Natural killer cell treated with Interleukin-12 subunit alpha and Interleukin-12 subunit beta and Interleukin-15 and Interleukin-18, amount 100 ng/mL, for 72 hours (primary cell): ENCODE results near the gene PIAS1. TPM values are rescaled to one million over a fixed set of nuclear protein-coding genes. Genes with fewer than 3 reads are reported as not detected.
A peak's percentile ranks its signal among the peaks of the same experiment; 100 is the strongest.
"Not testable (repeated sequence)": the region's sequence is repeated elsewhere in the genome, so short reads cannot be mapped to it uniquely, and the experiment has no call there.

ENCODE experiments used
- ATAC-seq, 2 donors: fragments of 150-1000 bp; cut with Tn5 transposase in 1 of 2; sonication (Bioruptor Pico), chemical (Tn5 transposase) in 1 of 2; 2 replicates each; pipeline ENCODE4 v1.10.0; 2021
- DNase-seq: peaks from one replicate; pipeline ENCODE4 v3.0.0; 2022; ENCODE audit warnings: low spot score
- H3K27ac Mint-ChIP-seq, 2 donors: 1 replicate in 1 of 2; 2 replicates in 1 of 2; pipeline ENCODE4 v1.8.0; 2022; ENCODE audit warnings: mixed read lengths in 2 of 2, mild to moderate bottlenecking in 1 of 2, moderate library complexity in 1 of 2
- H3K27me3 Mint-ChIP-seq, 2 donors: 1 replicate in 1 of 2; 2 replicates in 1 of 2; pipeline ENCODE4 v1.8.0; 2022; ENCODE audit warnings: mixed read lengths in 2 of 2
- H3K36me3 Mint-ChIP-seq: one replicate; pipeline ENCODE4 v1.8.0; 2022; ENCODE audit warnings: mixed read lengths
- H3K4me1 Mint-ChIP-seq, 2 donors: 1 replicate in 1 of 2; 2 replicates in 1 of 2; pipeline ENCODE4 v1.8.0; 2022; ENCODE audit warnings: low read depth in 2 of 2, mixed read lengths in 2 of 2, mild to moderate bottlenecking in 1 of 2
- H3K4me3 Mint-ChIP-seq: one replicate; pipeline ENCODE4 v1.8.0; 2022; ENCODE audit warnings: mixed read lengths
- H3K9me3 Mint-ChIP-seq: 2 replicates; pipeline ENCODE4 v1.8.0; 2022; ENCODE audit warnings: mixed read lengths
- total RNA-seq, 2 donors: library from RNA; stranded (reverse); gene quantifications; one replicate each; pipeline ENCODE4 v1.2.3, GENCODE V29; 2022

The PIAS1 gene
- total RNA-seq, 2 donors from 2014 or later = 35.0 to 50.4 TPM

GRCh38 chr15:68223171-68223570 is 169.1 kb downstream of the PIAS1 start:
- H3K9me3 Mint-ChIP-seq = no peaks in the 10 kb centered on the region
- no peaks in the 10 kb centered on the region for H3K36me3 Mint-ChIP-seq
- H3K27me3 Mint-ChIP-seq = no peaks in the 10 kb centered on the region
- no peak overlapping the region for H3K27ac Mint-ChIP-seq
- H3K4me3 Mint-ChIP-seq = no peak overlapping the region
- DNase-seq (no peak), ATAC-seq (no peak)
- peaks cover 10 to 20% of the 10 kb centered on the region in 2 donors for H3K4me1 Mint-ChIP-seq

GRCh38 chr15:68224108-68224507 is 170.0 kb downstream of the PIAS1 start:
- no peak for ATAC-seq

GRCh38 chr15:68224546-68225250 is 170.6 kb downstream of the PIAS1 start:
- peak overlapping the region in 1 of 2 donors; percentile 38 for H3K27ac Mint-ChIP-seq

More at GRCh38 chr15:68224108-68224507, 170.0 kb downstream of the PIAS1 start:
- no peak for DNase-seq
- H3K9me3 Mint-ChIP-seq = no peaks in the 10 kb centered on the region
- no peaks in the 10 kb centered on the region for H3K27me3 Mint-ChIP-seq
- peak overlapping the region in 1 of 2 donors; percentile 38 for H3K27ac Mint-ChIP-seq
- peaks cover 5% of the 10 kb centered on the region for H3K36me3 Mint-ChIP-seq
- H3K4me1 Mint-ChIP-seq = peaks cover 17 to 27% of the 10 kb centered on the region in 2 donors
- no peak overlapping the region for H3K4me3 Mint-ChIP-seq

DNA sequence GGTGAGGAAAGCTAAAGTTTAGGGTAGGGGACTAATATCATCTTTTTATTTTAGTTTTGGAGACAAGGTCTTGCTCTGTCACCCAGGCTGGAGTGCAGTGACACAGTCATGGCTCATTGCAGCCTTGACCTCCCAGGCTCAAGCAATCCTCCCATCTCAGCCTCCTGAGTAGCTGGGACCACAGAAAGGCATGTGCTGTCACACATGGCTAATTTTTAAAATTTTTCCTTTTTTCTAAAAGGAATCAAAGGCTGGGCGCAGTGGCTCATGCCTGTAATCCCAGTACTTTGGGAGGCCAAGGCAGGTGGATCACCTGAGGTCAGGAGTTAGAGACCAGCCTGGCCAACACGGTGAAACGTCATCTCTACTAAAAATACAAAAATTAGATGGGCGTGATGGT is 171.3 kb downstream of the PIAS1 start:
- not testable (repeated sequence) for H3K36me3 Mint-ChIP-seq, H3K27me3 Mint-ChIP-seq, DNase-seq, H3K9me3 Mint-ChIP-seq, ATAC-seq
- Mint-ChIP-seq H3K4me1 (peaks cover 24 to 31% of the 10 kb centered on the region in 2 donors), H3K4me3 (peak overlapping the region; percentile 21), H3K27ac (peak overlapping the region in 1 of 2 donors; percentile 38)

More at GRCh38 chr15:68224546-68225250, 170.6 kb downstream of the PIAS1 start:
- Mint-ChIP-seq H3K36me3 (peaks cover 5% of the 10 kb centered on the region), H3K9me3 (no peaks in the 10 kb centered on the region), H3K4me1 (peaks cover 18 to 28% of the 10 kb centered on the region in 2 donors), H3K4me3 (peak overlapping the region; percentile 21), H3K27me3 (no peaks in the 10 kb centered on the region)
- no peak for ATAC-seq
- no peak for DNase-seq

DNA sequence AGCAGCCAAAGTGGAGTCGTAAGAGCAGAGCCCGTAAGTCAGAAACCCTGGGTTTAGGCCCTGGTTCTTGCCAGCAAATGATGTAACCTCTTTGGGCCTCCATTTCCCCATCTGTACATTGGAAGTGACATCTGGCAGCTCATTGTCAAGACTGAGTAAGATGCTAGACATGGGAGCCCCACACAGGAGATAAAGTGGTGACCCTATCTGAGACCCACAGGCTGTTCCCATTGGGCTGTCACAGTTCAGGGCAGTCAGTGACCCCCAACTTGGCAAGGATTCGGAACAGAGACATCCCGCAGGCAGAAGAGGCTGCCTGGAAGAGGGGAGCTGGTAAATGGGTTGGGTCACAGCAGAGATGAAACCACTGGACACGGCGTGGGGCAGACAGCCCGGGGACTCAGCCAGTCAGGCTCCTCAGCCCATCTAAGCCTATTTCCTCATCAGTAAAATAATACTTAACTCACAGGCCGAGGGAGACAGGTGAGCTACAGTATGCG is 173.6 kb downstream of the PIAS1 start:
- H3K27ac Mint-ChIP-seq = peak overlapping the region in 1 of 2 donors; percentile 31
- DNase-seq (no peak), ATAC-seq (no peak)
- peaks cover 24 to 35% of the 10 kb centered on the region in 2 donors for H3K4me1 Mint-ChIP-seq
- H3K27me3 Mint-ChIP-seq = no peaks in the 10 kb centered on the region
- H3K9me3 Mint-ChIP-seq = no peaks in the 10 kb centered on the region
- peak overlapping the region; percentile 100 for H3K4me3 Mint-ChIP-seq
- peaks cover 5% of the 10 kb centered on the region for H3K36me3 Mint-ChIP-seq

- no peaks in the 10 kb centered on the region for H3K27me3 Mint-ChIP-seq
- H3K4me1 Mint-ChIP-seq = peaks cover 24 to 32% of the 10 kb centered on the region in 2 donors
- ATAC-seq = no peak
These were observed 174.2 kb downstream of the PIAS1 start for GRCh38 chr15:68228143-68228970.

DNA sequence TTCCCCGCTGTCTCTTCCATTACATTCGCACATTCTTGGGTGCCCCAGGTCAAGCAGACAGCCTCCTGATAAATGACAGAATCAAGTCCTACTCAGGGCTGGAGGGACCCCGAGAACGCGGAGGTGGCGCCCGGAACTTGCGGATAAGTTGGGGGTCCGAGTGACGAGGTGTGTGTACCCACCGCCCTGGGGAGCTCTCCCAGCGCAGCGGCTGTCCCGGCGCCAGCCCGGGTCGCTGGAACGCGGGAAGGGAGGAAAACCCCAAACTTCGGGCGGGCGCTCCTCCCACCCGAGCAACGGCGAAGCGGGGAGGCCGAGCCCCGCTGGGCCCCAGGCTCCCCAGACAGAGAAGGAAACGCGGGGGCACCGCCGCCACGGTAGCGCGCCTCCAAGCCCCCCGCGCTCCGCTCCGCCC is 174.9 kb downstream of the PIAS1 start:
- Mint-ChIP-seq H3K9me3 (no peaks in the 10 kb centered on the region), H3K27me3 (no peaks in the 10 kb centered on the region), H3K27ac (peak overlapping the region; percentile 82 to 84), H3K4me3 (peak overlapping the region; percentile 100), H3K36me3 (peaks cover 5% of the 10 kb centered on the region), H3K4me1 (peaks cover 24 to 32% of the 10 kb centered on the region in 2 donors)
- ATAC-seq (peak in 1 of 2 donors; percentile 1), DNase-seq (no peak)

More at GRCh38 chr15:68228143-68228970, 174.2 kb downstream of the PIAS1 start:
- Mint-ChIP-seq H3K4me3 (peak overlapping the region; percentile 100), H3K27ac (peak overlapping the region; percentile 82 to 84), H3K9me3 (no peaks in the 10 kb centered on the region), H3K36me3 (peaks cover 5% of the 10 kb centered on the region)
- no peak for DNase-seq

DNA sequence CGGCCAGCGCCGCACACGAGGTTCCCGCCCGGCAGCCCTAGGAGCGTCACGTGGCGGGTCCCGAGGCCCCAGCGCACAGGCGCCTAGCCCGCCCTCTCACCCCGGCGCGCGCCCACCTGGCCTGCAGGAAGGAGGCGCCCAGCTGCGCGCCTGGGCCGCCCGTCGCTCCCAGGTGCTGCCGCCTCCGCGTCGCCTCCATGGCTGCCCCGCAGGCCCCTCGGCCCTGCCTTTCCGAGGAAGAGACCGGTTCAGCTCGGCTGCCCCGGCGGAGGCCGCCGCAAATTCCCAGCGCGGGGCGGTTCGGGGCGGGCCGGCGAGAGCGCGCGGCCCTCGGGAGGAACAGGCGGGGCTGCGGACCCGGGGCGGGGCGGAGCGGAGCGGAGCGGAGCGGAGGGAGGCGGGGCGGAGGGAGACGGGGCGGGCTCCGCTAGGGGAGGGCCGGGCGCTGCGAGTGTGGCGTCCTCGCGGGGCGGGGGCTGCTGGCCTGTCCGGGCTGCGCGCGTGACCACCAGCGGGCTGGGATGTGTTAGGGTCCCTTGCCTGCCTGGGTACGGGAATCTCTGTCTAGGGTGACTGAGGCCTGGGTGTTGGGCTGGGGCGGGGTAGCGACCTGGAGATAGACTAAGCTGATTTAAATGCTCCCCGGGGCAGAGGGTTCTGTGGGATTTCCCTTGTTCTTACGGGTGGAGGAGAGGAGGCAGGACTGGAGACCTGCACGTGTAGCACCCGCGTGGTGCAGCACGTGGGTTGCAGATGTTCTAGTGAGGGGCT is 175.5 kb downstream of the PIAS1 start, which contains the start of gene CLN6:
CLN6 (minus strand) TSS at position 343 of the 771 bp plus-strand sequence; CDS start at position 199, 144 bp downstream.
- Mint-ChIP-seq H3K27ac (peak within 1 kb of the TSS; percentile 82 to 84), H3K27me3 (no peaks in the 10 kb centered on the region), H3K9me3 (no peaks in the 10 kb centered on the region), H3K4me1 (peaks cover 24 to 31% of the 10 kb centered on the region in 2 donors), H3K4me3 (peak within 1 kb of the TSS; percentile 100), H3K36me3 (peaks cover 5% of the 10 kb centered on the region)
- DNase-seq (peak; percentile 88), ATAC-seq (peak; percentile 94 to 98)

DNA sequence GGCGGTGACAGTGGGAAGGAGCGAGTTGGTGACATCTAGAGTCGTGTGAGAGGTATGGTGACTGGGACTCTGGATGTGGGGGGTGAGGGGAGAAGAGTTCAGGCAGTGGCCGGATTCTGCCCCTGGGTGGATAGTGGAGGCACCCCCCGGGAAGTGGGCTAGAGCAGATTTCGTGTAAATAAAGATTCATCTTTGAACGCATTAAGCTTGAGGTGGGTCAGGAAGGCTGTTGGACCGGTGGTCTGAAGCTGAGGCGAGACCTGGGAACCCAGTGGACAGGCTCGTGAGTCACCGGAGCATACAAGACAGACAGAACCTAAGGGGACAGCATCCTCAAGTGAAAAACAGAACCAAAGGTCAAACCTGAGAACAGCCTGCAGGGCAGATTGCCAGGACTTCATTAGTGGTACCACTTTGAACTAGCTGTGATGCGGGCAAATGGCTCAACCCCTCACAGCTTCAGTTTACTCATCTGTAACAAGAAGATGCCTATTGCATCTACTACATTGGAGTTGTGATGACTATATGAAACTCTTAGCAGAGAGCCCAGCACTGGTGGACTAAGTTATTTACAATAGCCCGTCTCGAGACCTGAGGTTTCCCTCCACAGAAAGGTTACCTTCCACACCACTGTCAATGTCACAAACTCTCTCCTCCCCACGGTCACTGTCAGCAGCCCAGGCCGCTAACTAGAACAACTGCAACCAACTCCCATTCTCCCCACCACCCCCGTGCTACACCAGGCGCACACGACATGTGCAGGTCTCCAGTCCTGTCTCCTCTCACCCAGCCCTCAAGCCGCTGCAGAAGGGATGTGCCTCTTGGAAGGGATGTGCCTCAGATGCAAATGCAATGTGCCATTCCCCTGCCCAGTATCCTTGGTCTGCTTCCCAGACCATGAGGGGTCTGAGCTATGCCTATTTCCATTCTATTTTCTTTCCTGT is 176.3 kb downstream of the PIAS1 start:
- H3K27ac Mint-ChIP-seq = peak overlapping the region; percentile 40 to 78
- H3K9me3 Mint-ChIP-seq = no peaks in the 10 kb centered on the region
- no peaks in the 10 kb centered on the region for H3K27me3 Mint-ChIP-seq
- ATAC-seq (no peak), DNase-seq (no peak)
- H3K4me1 Mint-ChIP-seq = peaks cover 17 to 24% of the 10 kb centered on the region in 2 donors
- H3K36me3 Mint-ChIP-seq = peaks cover 5% of the 10 kb centered on the region
- peak overlapping the region; percentile 100 for H3K4me3 Mint-ChIP-seq

DNA sequence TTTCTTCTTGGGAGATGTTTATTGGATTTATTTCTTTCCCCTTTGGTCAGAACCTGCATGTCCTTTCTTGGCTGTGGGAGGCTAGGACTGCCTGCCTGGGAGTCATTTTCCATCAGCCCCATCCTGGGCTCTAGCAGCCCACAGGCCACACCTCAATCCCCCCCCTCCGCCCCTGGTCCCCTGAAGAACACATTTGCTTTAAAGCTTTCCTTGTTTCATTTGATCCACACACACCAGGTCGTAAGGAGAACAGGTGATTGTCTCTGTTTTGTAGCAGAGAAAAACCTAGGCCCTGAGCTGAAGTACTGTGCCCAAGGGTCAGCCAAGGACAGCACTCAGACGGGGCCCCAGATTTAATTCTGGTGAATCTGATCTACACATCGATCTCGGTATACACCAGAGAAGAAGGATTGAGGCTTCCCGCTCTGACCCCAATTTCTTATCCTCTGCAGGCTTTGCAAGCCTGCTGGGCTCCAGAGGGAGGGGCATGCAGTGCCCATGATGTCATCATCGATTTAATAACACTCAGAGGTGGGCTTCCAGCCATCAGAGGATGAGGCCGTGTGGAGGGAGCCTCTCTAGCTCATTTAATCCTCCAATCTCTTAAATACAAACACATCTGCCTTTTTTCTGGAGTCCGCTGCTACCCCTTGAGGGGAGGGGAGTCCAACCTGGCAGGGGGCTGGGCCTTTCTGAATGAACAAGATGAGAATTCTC is 177.1 kb downstream of the PIAS1 start:
- H3K27ac Mint-ChIP-seq = peak overlapping the region in 1 of 2 donors; percentile 78
- no peak for DNase-seq
- H3K9me3 Mint-ChIP-seq = no peaks in the 10 kb centered on the region
- peaks cover 17 to 24% of the 10 kb centered on the region in 2 donors for H3K4me1 Mint-ChIP-seq
- peaks cover 5% of the 10 kb centered on the region for H3K36me3 Mint-ChIP-seq
- no peaks in the 10 kb centered on the region for H3K27me3 Mint-ChIP-seq
- H3K4me3 Mint-ChIP-seq = peak overlapping the region; percentile 47
- no peak for ATAC-seq

DNA sequence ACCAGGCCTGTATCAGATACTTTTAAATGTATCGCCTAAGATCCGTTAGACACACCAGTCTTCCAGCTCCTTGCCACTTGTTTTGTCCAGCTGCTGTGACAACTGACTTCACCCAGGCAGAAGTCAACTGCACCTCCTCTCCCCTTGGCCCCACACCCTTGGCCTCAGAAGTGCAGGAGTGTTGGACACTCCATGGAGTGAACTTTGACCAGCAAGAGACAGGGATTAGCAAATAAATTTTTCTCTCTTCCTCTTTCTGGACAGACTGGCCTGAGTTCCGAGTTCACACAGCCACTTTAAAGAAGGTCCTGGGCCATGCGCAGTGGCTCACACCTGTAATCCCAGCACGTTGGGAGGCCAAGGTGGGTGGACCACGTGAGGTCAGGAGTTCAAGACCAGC is 178.3 kb downstream of the PIAS1 start:
- H3K4me1 Mint-ChIP-seq = peaks cover 17 to 24% of the 10 kb centered on the region in 2 donors
- peaks cover 5% of the 10 kb centered on the region for H3K36me3 Mint-ChIP-seq
- no peak overlapping the region for H3K4me3 Mint-ChIP-seq
- no peaks in the 10 kb centered on the region for H3K9me3 Mint-ChIP-seq
- no peaks in the 10 kb centered on the region for H3K27me3 Mint-ChIP-seq
- DNase-seq (no peak), ATAC-seq (no peak)
- H3K27ac Mint-ChIP-seq = no peak overlapping the region

DNA sequence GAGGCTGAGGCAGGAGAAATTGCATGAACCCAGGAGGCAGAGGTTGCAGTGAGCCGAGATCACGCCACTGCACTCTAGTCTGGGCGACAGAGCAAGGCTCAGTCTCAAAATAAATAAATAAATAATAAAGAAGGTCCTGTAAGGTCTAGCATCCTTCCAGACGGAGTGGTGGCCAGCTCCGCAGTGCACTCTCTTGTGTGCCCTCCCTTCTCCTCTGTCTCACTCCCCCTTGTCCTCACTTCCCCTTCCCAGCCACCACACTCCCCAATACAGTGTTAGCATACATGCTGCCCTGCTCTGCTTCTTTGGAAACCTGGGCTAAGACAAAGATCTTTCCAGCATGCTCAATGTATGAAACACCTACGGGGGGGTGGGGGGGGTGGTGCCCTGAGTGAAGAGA is 178.8 kb downstream of the PIAS1 start:
- Mint-ChIP-seq H3K27me3 (no peaks in the 10 kb centered on the region), H3K4me3 (no peak overlapping the region), H3K4me1 (peaks cover 17 to 20% of the 10 kb centered on the region in 2 donors), H3K27ac (no peak overlapping the region), H3K9me3 (no peaks in the 10 kb centered on the region), H3K36me3 (peaks cover 5% of the 10 kb centered on the region)
- no peak for ATAC-seq
- DNase-seq = no peak
